Panc1 (cell line): ENCODE results near the gene ARL14. TPM values are rescaled to one million over a fixed set of nuclear protein-coding genes. Genes with fewer than 3 reads are reported as not detected.

Experiments
- ATAC-seq: fragments of 200-7000 bp; cut with Tn5 transposase; 2 replicates; pipeline ENCODE4 v1.9.1; 2020; ENCODE audit warnings: mild to moderate bottlenecking, moderate library complexity
- BruUV-seq: library from RNA; stranded (reverse); fragments of 400-500 nt; replicated peaks from 2 replicates; lab custom pipeline; 2021; lab: Mats Ljungman, UMichigan
- CTCF ChIA-PET: fragments of 300-600 bp; sonication (Branson Sonifier 250); formaldehyde crosslinking; loops from one replicate; lab custom pipeline; 2022; ENCODE audit warnings: antibody characterized with exemption; lab: Charles Lee
- POLR2A ChIA-PET: fragments of 300-600 bp; sonication (Branson Sonifier 250); formaldehyde crosslinking; loops from one replicate; lab custom pipeline; 2022; ENCODE audit warnings: antibody characterized with exemption; lab: Charles Lee
- DNase-seq: peaks from one replicate; pipeline ENCODE4 v3.0.0-alpha.2; 2010; ENCODE audit warnings: low read depth, low spot score
- H3K27ac ChIP-seq: 2 replicates; pipeline ENCODE4 v1.5.1; 2011; ENCODE audit warnings: mild to moderate bottlenecking, low read length, inconsistent platforms
- H3K27me3 ChIP-seq: fragments of 200-500 bp; sonication (Bioruptor generic); 2 replicates; pipeline ENCODE4 v1.6.0; 2014; ENCODE audit warnings: low read length, inconsistent platforms; ENCODE audit not compliant: control insufficient read depth, insufficient read depth
- H3K36me3 ChIP-seq: fragments of 200-500 bp; sonication (Bioruptor generic); 2 replicates; pipeline ENCODE4 v1.5.1; 2014; ENCODE audit warnings: inconsistent platforms, mild to moderate bottlenecking, low read length, moderate library complexity; ENCODE audit not compliant: control insufficient read depth, insufficient read depth
- H3K4me1 ChIP-seq: 2 replicates; pipeline ENCODE4 v1.5.1; 2011; ENCODE audit warnings: inconsistent platforms, mild to moderate bottlenecking, low read length, moderate library complexity; ENCODE audit not compliant: control insufficient read depth, insufficient read depth
- H3K4me3 ChIP-seq, 2 experiments: 2 replicates each; pipeline ENCODE4 v1.5.1; 2011 to 2012; ENCODE audit warnings: low read depth in 2 of 2, low read length in 2 of 2, mild to moderate bottlenecking in 2 of 2, inconsistent platforms in 1 of 2, moderate library complexity in 1 of 2
- H3K9me3 ChIP-seq: fragments of 200-500 bp; sonication (Bioruptor generic); 2 replicates; pipeline ENCODE4 v1.5.1; 2014; ENCODE audit warnings: low read depth, mild to moderate bottlenecking, inconsistent platforms, low read length, moderate library complexity; ENCODE audit not compliant: control insufficient read depth, insufficient read depth
- POLR2AphosphoS5 ChIP-seq: IDR thresholded peaks from 2 replicates; pipeline ENCODE4 v1.6.1; 2012; ENCODE audit warnings: mild to moderate bottlenecking, low read depth, low read length, moderate library complexity
- SIN3A ChIP-seq: IDR thresholded peaks from 2 replicates; pipeline ENCODE4 v1.6.1; 2012; ENCODE audit warnings: low read depth, mild to moderate bottlenecking, low read length, moderate library complexity, borderline replicate concordance; ENCODE audit not compliant: insufficient read depth
- TCF7L2 ChIP-seq: IDR thresholded peaks from 2 replicates; pipeline ENCODE4 v1.6.1; 2011; ENCODE audit warnings: mild to moderate bottlenecking, low read depth, low read length, inconsistent platforms
- in situ Hi-C: cut with HindIII; loops from 2 replicates; pipeline ENCODE4 v1.10.0; 2016; ENCODE audit warnings: low sequenced_read_pairs, low pct_unique_long_range_greater_than_20kb
- intact Hi-C: fragments of 100-400 bp; cut with micrococcal nuclease; formaldehyde crosslinking; loops from one replicate; pipeline ENCODE4 v1.10.0; 2022; ENCODE audit not compliant: unreplicated experiment
- total RNA-seq: library from RNA; stranded (reverse); gene quantifications from one replicate; pipeline ENCODE4 v1.2.1, GENCODE V29; 2021; ENCODE audit not compliant: unreplicated experiment
- TF ChIP-seq, protein P1 (sequence below), 2 experiments: IDR thresholded peaks; 2 replicates each; pipeline ENCODE4 v1.6.1; 2011 to 2012; ENCODE audit warnings: low read depth in 2 of 2, control low read depth in 1 of 2, low read length in 1 of 2, mild to moderate bottlenecking in 1 of 2, moderate library complexity in 1 of 2; ENCODE audit not compliant: insufficient read depth in 1 of 2
- TF ChIP-seq, protein P2 (sequence below): fragments of 450-650 bp; IDR thresholded peaks from 2 replicates; pipeline ENCODE4 v1.5.1; 2017; ENCODE audit warnings: mild to moderate bottlenecking

Gene ARL14
- total RNA-seq, 1 experiment from 2014 or later: 2.5 TPM

DNA sequence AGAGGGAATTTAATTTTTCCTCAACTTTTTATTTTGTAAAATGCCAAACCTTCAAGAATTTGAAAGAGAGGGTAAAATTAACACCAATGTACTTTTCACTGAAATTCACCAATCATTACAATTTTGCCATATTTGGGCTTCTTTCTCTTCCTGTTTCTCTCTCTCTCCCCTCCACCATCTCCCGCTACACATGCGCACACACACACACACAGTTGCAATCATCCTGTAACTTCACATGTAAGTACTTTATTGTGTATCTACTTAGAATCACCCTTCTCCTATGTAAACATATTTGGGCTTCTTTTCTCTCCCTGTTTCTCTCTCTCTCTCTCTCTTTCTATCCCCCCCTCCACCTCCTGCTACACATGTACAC lies 7.4 kb downstream of the ARL14 start:
- no peaks in the 10 kb centered on the region for H3K9me3 ChIP-seq
- TF ChIP-seq SIN3A: no peak
- TF ChIP-seq, protein P1, sequence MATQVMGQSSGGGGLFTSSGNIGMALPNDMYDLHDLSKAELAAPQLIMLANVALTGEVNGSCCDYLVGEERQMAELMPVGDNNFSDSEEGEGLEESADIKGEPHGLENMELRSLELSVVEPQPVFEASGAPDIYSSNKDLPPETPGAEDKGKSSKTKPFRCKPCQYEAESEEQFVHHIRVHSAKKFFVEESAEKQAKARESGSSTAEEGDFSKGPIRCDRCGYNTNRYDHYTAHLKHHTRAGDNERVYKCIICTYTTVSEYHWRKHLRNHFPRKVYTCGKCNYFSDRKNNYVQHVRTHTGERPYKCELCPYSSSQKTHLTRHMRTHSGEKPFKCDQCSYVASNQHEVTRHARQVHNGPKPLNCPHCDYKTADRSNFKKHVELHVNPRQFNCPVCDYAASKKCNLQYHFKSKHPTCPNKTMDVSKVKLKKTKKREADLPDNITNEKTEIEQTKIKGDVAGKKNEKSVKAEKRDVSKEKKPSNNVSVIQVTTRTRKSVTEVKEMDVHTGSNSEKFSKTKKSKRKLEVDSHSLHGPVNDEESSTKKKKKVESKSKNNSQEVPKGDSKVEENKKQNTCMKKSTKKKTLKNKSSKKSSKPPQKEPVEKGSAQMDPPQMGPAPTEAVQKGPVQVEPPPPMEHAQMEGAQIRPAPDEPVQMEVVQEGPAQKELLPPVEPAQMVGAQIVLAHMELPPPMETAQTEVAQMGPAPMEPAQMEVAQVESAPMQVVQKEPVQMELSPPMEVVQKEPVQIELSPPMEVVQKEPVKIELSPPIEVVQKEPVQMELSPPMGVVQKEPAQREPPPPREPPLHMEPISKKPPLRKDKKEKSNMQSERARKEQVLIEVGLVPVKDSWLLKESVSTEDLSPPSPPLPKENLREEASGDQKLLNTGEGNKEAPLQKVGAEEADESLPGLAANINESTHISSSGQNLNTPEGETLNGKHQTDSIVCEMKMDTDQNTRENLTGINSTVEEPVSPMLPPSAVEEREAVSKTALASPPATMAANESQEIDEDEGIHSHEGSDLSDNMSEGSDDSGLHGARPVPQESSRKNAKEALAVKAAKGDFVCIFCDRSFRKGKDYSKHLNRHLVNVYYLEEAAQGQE (IDR thresholded peaks at IDR 0.05; ENCODE audit: insufficient read depth in 1 of 2, low read depth in 2 of 2, low read length in 1 of 2): no peak
- in situ Hi-C loops: no loop called here
- no peaks in the 10 kb centered on the region for H3K27me3 ChIP-seq
- ATAC-seq: no peak
- H3K4me1 ChIP-seq: peaks cover 6% of the 10 kb centered on the region; the same call in 1 of the 2 replicates
- POLR2A ChIA-PET: no interaction called here
- H3K36me3 ChIP-seq: no peaks in the 10 kb centered on the region
- no TSS peak for BruUV-seq
- CTCF ChIA-PET: no interaction called here
- no peak for DNase-seq
- H3K4me3 ChIP-seq: no peak overlapping the region
- H3K27ac ChIP-seq: peak overlapping the region; percentile 4; the same call in 1 of the 2 replicates
- intact Hi-C loops: no loop called here

DNA sequence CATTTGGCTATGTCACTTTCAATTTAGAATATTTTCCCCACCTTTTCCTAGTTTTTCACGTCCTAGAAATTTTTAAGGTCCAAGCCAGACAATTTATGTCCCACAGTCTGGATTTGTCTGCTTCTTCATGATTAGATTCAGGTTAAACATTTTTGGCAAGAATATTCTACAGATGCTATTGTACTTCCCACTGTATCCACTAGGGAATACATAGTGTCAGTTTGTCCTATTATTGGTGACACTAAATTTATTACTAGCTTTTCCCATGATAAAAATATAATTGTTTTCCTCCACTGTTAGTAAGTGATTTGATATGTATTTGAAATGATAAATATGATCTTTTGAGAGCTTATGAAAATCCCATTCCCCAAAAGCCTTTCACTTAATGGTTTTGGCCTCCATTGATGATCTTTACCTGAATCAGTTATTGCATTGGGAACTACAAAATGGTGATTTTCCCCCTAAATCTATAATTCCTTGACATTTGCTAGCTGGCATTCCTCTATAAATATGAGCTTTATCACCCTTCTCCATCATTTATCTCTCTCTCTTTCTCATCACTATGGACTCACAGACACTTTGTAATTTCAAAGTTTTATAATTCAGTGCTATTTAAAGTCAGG lies 8.3 kb downstream of the ARL14 start:
- Histone ChIP-seq H3K4me3 (no peak overlapping the region), H3K9me3 (no peaks in the 10 kb centered on the region), H3K36me3 (no peaks in the 10 kb centered on the region), H3K4me1 (peaks cover 9% of the 10 kb centered on the region; the same call in 1 of the 2 replicates), H3K27me3 (no peaks in the 10 kb centered on the region), H3K27ac (no peak overlapping the region; the same call in 1 of the 2 replicates)
- ATAC-seq: no peak
- no TSS peak for BruUV-seq
- DNase-seq: no peak
- intact Hi-C loops: loop anchor here (5.0 kb wide), 1 partner anchor 257 kb away; no protein-coding TSS in a partner anchor
- TF ChIP-seq POLR2AphosphoS5 (no peak), TCF7L2 (no peak), SIN3A (no peak)
- TF ChIP-seq, protein P1 (IDR thresholded peaks at IDR 0.05; ENCODE audit: insufficient read depth in 1 of 2, low read depth in 2 of 2, low read length in 1 of 2): no peak
- TF ChIP-seq, protein P2, sequence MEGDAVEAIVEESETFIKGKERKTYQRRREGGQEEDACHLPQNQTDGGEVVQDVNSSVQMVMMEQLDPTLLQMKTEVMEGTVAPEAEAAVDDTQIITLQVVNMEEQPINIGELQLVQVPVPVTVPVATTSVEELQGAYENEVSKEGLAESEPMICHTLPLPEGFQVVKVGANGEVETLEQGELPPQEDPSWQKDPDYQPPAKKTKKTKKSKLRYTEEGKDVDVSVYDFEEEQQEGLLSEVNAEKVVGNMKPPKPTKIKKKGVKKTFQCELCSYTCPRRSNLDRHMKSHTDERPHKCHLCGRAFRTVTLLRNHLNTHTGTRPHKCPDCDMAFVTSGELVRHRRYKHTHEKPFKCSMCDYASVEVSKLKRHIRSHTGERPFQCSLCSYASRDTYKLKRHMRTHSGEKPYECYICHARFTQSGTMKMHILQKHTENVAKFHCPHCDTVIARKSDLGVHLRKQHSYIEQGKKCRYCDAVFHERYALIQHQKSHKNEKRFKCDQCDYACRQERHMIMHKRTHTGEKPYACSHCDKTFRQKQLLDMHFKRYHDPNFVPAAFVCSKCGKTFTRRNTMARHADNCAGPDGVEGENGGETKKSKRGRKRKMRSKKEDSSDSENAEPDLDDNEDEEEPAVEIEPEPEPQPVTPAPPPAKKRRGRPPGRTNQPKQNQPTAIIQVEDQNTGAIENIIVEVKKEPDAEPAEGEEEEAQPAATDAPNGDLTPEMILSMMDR: peak; percentile 55; the same call in 1 of the 2 replicates
- ChIA-PET POLR2A (no interaction called here), CTCF (interaction anchor here (0.6 to 1.1 kb wide), 3 partner anchors 108 to 735 kb away, joined by 3 to 6 read pairs (median 4); no protein-coding TSS in a partner anchor)
- in situ Hi-C loops: no loop called here
